ENCODE results near the gene MTG2.
A peak's percentile ranks its signal among the peaks of the same experiment; 100 is the strongest.

The MTG2 gene

GRCh38 chr20:62232770-62233645, 50.2 kb downstream of the MTG2 start:
- no peak for DNase-seq (ENCODE audit: low read depth in 1 of 2, low spot score in 1 of 2)

GRCh38 chr20:62233684-62234083, 50.9 kb downstream of the MTG2 start:
- DNase-seq (ENCODE audit: low read depth in 1 of 2, low spot score in 1 of 2) = no peak

- DNase-seq (ENCODE audit: low read depth in 1 of 2, low spot score in 1 of 2) = no peak
These were observed 51.5 kb downstream of the MTG2 start for GRCh38 chr20:62234339-62234738.

DNA sequence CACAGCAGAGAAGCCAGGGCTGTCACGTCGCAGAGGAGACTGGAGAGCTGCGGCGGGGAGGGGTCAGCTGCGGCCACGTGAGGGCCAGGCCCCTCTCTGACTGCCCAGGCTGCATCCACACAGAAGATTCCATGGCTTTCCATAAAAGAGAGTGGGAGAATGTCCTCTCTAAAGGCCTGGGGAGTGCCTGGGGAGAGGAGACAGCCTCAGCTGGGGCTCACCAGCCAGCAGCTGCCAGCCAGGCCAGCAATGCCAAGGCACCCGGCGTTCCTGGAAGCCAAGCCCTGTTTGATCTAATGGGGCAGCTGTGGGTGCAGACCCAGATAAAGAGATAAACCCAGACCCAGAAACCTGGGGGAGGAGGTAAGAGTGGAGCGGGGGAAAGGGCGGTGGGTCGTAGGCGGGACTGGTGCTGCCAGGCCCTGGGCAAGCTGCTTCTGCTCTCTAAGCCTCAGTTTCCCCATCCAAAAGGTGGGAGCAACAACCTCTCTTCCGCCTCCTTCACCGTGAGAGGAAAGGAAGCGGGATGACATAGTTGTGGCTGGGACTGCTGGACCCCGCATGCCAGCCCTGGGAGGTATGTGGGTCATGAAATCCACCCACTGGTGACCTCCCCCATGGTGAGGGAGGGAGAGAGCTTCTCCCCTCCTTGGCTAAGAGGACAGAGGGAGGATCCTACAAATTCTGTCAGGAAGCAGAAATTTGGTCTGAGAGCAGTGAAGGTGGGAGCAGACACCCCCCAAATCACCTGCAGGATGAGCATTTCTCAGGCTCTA, 52.4 kb downstream of the MTG2 start:
- DNase-seq (ENCODE audit: low read depth in 1 of 2, low spot score in 1 of 2) = no peak

- DNase-seq (ENCODE audit: low read depth in 1 of 2, low spot score in 1 of 2) = no peak
These were observed 52.9 kb downstream of the MTG2 start for GRCh38 chr20:62235777-62236157.

GRCh38 chr20:62236200-62236599, 53.4 kb downstream of the MTG2 start:
- DNase-seq (ENCODE audit: low read depth in 1 of 2, low spot score in 1 of 2) = no peak

- DNase-seq (ENCODE audit: low read depth in 1 of 2, low spot score in 1 of 2) = no peak
These were observed 54.1 kb downstream of the MTG2 start for GRCh38 chr20:62236766-62237513.

GRCh38 chr20:62237514-62237800, 54.6 kb downstream of the MTG2 start:
- DNase-seq (ENCODE audit: low read depth in 1 of 2, low spot score in 1 of 2) = no peak

- peak; percentile 100 for DNase-seq (ENCODE audit: low read depth in 1 of 2, low spot score in 1 of 2)
These were observed 55.2 kb downstream of the MTG2 start, which contains the start of gene OSBPL2 for GRCh38 chr20:62237801-62238568. OSBPL2 (plus strand) TSS chr20:62238521; CDS start chr20:62256185, 17,664 bp downstream.

- DNase-seq (ENCODE audit: low read depth in 1 of 2, low spot score in 1 of 2) = no peak
These were observed 55.9 kb downstream of the MTG2 start for GRCh38 chr20:62238569-62239277.

- no peak for DNase-seq (ENCODE audit: low read depth in 1 of 2, low spot score in 1 of 2)
These were observed 56.6 kb downstream of the MTG2 start for GRCh38 chr20:62239278-62239879.

DNA sequence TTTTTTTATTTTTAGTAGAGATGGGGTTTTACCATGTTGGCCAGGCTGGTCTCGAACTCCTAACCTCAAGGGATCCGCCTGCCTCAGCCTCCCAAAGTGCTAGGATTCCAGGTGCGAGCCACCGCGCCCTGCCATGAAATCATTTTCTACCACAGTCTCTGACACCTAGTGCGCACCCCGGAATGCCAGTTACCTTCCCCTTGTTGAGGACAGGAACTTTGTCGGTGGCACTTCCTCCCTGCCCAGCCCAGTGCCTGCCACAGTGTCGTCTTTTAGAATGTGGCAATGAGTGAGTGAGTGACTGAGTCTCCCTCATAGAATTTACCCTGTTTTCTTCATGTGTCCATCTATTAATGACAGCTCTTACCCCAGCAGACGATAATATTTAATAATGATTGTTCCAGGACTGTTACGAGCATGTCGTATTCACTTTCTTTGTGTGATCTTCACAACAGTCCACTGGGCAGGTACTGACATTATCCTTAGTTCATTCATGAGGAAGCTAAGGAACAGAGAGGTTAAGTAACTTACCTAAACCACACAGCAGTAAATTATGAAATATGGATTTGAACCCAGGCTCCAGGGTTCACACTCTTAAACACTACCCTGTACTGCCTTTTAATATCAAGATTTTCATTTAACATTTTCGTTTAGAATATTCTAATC, 57.3 kb downstream of the MTG2 start:
- DNase-seq (ENCODE audit: low read depth in 1 of 2, low spot score in 1 of 2) = no peak

DNA sequence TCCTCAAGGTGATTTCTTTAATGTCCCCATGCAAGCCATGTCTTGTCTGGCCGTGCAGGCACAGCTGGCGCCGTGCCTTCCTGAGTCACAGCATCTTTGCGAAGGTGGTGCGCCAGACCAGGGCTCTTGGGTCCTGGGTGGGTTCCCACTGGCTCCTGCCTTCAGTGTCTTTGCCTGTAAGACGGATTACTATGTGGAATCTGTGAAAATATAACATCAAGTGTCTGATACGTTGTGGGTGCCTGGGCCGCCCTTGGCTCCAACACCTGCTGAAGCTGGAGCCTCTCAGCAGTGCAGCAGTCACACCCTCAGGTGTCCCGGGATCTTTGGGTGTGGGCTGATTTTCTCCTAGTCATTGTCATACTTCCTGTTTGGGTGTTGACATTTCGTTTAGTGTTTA, 58.7 kb downstream of the MTG2 start:
- no peak for DNase-seq (ENCODE audit: low read depth in 1 of 2, low spot score in 1 of 2)

- DNase-seq (ENCODE audit: low read depth in 1 of 2, low spot score in 1 of 2) = no peak
These were observed 59.3 kb downstream of the MTG2 start for GRCh38 chr20:62242176-62242575.

DNA sequence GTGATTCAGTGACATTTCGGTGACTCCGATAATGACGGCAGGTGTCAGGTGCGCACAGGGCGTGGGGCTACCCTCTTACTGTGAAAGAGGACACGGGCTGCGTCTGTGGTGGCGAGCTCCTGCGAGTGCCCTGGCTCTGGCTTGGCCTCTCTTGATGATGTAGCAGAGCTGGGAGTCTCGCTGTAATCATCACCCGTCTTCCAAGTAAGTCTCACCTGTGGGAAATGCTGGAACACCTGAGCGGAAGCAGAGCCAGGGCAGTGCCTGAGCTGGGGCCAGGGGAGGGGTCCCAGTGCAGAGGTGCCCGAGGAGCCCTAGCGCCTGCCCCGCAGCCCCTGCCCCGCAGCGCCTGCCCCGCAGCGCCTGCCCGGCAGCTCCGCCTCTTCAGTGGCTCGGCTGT, 60.3 kb downstream of the MTG2 start:
- DNase-seq (ENCODE audit: low read depth in 1 of 2, low spot score in 1 of 2) = no peak

DNA sequence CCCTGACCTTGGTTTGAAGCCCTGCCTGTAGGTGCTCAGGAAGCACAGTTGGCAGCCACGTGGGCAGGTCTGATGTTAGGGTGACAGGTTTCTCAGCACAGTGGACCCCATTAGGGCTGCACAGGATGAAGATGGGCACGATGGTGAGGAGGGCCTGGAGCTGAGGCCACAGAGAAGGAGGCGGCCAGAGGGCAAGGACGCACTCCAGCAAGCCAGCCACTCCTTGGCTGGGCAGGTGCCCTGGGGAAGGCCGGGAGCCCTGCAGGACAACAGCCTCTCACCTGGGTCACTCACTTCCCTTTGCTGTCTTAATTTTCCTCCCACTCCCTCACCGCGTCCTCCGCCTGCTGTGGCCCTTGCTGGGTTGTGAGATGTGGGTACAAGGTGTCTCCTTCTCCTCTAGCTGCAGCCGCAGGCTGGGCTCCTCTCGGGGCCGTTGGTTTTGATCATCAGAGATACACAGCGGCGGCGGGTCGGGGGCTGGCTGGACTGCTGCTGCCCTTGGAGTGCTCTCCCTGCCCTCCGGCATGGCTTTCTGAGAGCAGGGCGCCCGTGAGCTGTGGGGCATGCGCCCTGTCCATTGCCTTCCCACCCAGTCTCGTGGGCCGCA, 61.2 kb downstream of the MTG2 start:
- DNase-seq (ENCODE audit: low read depth in 1 of 2, low spot score in 1 of 2) = no peak

- DNase-seq (ENCODE audit: low read depth in 1 of 2, low spot score in 1 of 2) = no peak
These were observed 61.8 kb downstream of the MTG2 start for GRCh38 chr20:62244644-62245108.

DNA sequence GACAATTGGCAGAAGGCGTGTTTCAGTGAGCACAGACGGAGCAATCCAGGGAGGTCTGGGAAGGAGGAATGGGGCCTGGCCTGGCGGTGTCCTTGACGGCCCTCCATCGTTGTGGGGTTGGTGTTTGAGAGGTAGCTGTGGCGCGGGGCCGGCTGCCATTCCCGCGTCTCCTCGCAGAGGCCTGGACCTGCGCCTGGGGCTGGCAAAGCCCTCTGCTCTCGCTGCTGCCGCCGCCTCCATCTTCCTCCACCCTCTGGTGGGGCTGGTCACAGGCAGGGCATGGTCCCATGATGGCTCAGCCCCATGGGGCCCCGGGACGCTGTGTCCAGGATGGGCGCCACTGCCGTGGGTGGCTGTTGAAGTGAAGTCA, 63.1 kb downstream of the MTG2 start:
- no peak for DNase-seq (ENCODE audit: low read depth in 1 of 2, low spot score in 1 of 2)

DNA sequence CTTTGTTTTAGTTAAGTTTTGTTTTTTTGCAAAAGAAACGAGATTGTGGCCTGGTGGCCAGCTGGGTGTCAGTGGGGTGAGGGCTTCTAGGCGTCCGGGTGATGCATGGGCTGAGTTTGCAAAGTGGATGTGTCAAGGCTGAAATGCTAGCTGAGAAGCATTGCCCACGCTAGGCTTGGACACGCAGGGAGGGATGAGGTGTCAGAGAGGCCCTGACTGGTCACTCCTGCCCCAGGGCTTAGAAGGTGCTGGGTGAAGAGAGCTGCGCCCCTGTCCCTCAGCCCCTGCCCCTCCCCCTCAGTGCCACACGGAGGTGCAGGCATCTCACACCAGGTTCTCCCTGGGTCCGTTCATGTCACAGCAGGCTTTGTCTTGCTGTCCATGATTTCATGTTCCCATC, 63.6 kb downstream of the MTG2 start:
- DNase-seq (ENCODE audit: low read depth in 1 of 2, low spot score in 1 of 2) = no peak
